Endodermal cell (in vitro differentiated cells): ENCODE data around the gene CLCNKA. TPM values are rescaled to one million over a fixed set of nuclear protein-coding genes. Genes with fewer than 3 reads are reported as not detected.

Experiments used
- DNase-seq: peaks from one replicate; pipeline ENCODE4 v3.0.0-alpha.2; 2017
- H3K27ac ChIP-seq: 2 replicates; pipeline ENCODE4 v1.5.1; 2013; ENCODE audit warnings: mild to moderate bottlenecking, low read depth, low read length, moderate library complexity
- H3K27me3 ChIP-seq: 2 replicates; pipeline ENCODE4 v1.6.1; 2013; ENCODE audit warnings: mild to moderate bottlenecking, low read length, moderate library complexity; ENCODE audit not compliant: insufficient read depth, control insufficient read depth, poor library complexity, severe bottlenecking
- H3K36me3 ChIP-seq: 2 replicates; pipeline ENCODE4 v1.7.0; 2013; ENCODE audit warnings: mild to moderate bottlenecking, low read length, moderate library complexity; ENCODE audit not compliant: control insufficient read depth, insufficient read depth
- H3K4me1 ChIP-seq: one replicate; pipeline ENCODE4 v1.7.0; 2013; ENCODE audit warnings: low read length; ENCODE audit not compliant: control insufficient read depth, insufficient read depth
- H3K4me3 ChIP-seq: 2 replicates; pipeline ENCODE4 v1.5.1; 2013; ENCODE audit warnings: mild to moderate bottlenecking, low read length, moderate library complexity
- H3K9ac ChIP-seq: 2 replicates; pipeline ENCODE4 v1.6.1; 2013; ENCODE audit warnings: mild to moderate bottlenecking, low read length, moderate library complexity; ENCODE audit not compliant: poor library complexity, severe bottlenecking; ENCODE audit errors: extremely low read depth
- H3K9me3 ChIP-seq: 2 replicates; pipeline ENCODE4 v1.6.1; 2013; ENCODE audit warnings: mild to moderate bottlenecking, low read length, moderate library complexity; ENCODE audit not compliant: control insufficient read depth
- H3K27ac Mint-ChIP-seq: 2 replicates; pipeline ENCODE4 v1.8.0; 2020; ENCODE audit warnings: mixed read lengths
- H3K27me3 Mint-ChIP-seq: 2 replicates; pipeline ENCODE4 v1.8.0; 2021; ENCODE audit warnings: mild to moderate bottlenecking, mixed read lengths; ENCODE audit not compliant: insufficient read depth
- H3K36me3 Mint-ChIP-seq: 2 replicates; pipeline ENCODE4 v1.8.0; 2020; ENCODE audit warnings: low read depth, mixed read lengths
- H3K4me1 Mint-ChIP-seq: 2 replicates; pipeline ENCODE4 v1.8.0; 2020; ENCODE audit warnings: mixed read lengths
- H3K4me3 Mint-ChIP-seq: 2 replicates; pipeline ENCODE4 v1.8.0; 2020; ENCODE audit warnings: mild to moderate bottlenecking, moderate library complexity, mixed read lengths
- H3K9me3 Mint-ChIP-seq: 2 replicates; pipeline ENCODE4 v1.8.0; 2020; ENCODE audit warnings: mild to moderate bottlenecking, mixed read lengths
- CTCF ChIP-seq: fragments of 200-600 bp; sonication (generic); conservative IDR thresholded peaks from 2 replicates; pipeline ENCODE4 v1.5.0; 2021; ENCODE audit warnings: antibody characterized with exemption, mild to moderate bottlenecking
- WGBS, 2 experiments: methylation state at CpG; one replicate each; pipeline versions ENCODE4 v1.1.5 to v1.1.7; 2013; ENCODE audit warnings: missing lambda C conversion rate in 2 of 2, mixed read lengths in 1 of 2; ENCODE audit not compliant: insufficient coverage in 1 of 2, insufficient read length in 1 of 2; 5-methylcytosine and 5-hydroxymethylcytosine counted together
- total RNA-seq, 2 donors: library from RNA; stranded (reverse); fragmentation: NEBNext Ultra II Directional in 1 of 2; extraction: Animal tissue kit (Norgen Biotek cat#: 25700) in 1 of 2; gene quantifications; 2 replicates in 1 of 2; 3 replicates in 1 of 2; pipeline ENCODE4 v1.2.1, GENCODE V29; 2021

CLCNKA gene
- total RNA-seq, 2 donors from 2014 or later, result 3.2 to 3.5 TPM

- H3K36me3 Mint-ChIP-seq, result no peaks in the 10 kb centered on the region
- Histone ChIP-seq H3K27me3 (no peaks in the 10 kb centered on the region), H3K9ac (no peak overlapping the region), H3K27ac (no peak overlapping the region), H3K4me3 (no peak overlapping the region), H3K36me3 (no peaks in the 10 kb centered on the region), H3K4me1 (peaks cover 5% of the 10 kb centered on the region), H3K9me3 (no peaks in the 10 kb centered on the region)
- H3K4me3 Mint-ChIP-seq, result peak overlapping the region; percentile 40
- DNase-seq, result no peak
- peak overlapping the region; percentile 84 for H3K27ac Mint-ChIP-seq
- TF ChIP-seq CTCF, result no peak
- 77 to 83% methylated on average over 1 to 4 of the region's 4 CpGs for WGBS, 2 experiments
- H3K27me3 Mint-ChIP-seq, result no peaks in the 10 kb centered on the region
- peaks cover 19% of the 10 kb centered on the region for H3K4me1 Mint-ChIP-seq
- H3K9me3 Mint-ChIP-seq, result no peaks in the 10 kb centered on the region
Measured at GRCh38 chr1:16013908-16014258, 8.0 kb upstream of the CLCNKA start.

DNA sequence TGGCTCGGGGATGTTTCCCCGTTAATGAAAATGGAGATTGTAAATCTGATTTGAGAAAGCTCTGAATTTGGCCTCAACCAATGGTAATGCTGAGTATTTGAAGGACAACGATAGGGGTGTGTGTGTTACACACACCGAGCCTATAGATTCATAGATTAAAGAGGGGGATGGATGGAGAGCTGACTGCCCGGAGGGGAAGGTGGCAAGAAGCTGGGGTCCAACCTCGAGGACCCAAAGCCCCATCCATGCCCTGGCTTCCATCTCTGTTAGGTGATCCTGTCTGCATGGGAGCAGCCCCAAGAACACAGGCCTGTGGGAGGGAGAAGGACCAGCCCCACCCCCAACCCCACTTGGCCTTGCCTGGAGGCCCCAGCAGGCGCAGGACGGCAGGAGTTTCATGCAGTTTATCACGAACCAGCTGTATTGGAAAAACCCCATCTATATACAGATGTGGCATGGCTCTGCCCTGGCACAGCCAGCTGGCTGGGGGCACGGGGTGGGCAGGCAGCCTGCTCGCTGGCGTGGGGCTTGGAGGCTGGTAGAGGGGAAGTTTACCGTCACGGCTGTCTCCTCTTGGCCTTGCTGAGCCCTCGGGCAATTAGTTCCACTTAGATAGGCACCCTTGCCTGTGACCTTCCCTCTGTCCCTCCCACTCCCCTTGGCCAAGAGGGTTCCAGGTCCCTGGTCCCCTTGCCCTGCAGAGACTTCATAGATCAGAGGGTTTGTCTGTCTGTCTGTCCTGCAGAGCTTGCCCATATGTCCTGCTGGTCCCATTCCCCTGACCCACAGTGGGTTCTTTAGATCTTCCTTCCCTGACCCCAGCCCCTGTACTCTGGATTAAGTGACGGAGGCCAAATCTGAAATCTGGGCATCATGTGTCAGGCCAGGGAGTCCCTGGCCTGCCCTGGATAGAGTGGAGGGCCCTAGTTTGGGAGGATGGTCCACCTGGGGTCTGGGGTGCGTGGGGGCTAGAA is 7.0 kb upstream of the CLCNKA start:
- TF ChIP-seq CTCF, result no peak
- Histone ChIP-seq H3K36me3 (no peaks in the 10 kb centered on the region), H3K9me3 (no peaks in the 10 kb centered on the region), H3K4me1 (peaks cover 5% of the 10 kb centered on the region), H3K9ac (no peak overlapping the region), H3K4me3 (no peak overlapping the region), H3K27ac (no peak overlapping the region), H3K27me3 (no peaks in the 10 kb centered on the region)
- Mint-ChIP-seq H3K4me3 (no peak overlapping the region), H3K36me3 (no peaks in the 10 kb centered on the region), H3K9me3 (no peaks in the 10 kb centered on the region), H3K27me3 (peaks cover 7% of the 10 kb centered on the region), H3K27ac (no peak overlapping the region), H3K4me1 (peaks cover 19% of the 10 kb centered on the region)
- 92 to 93% methylated on average over 7 to 17 of the region's 17 CpGs for WGBS, 2 experiments
- DNase-seq, result no peak

DNA sequence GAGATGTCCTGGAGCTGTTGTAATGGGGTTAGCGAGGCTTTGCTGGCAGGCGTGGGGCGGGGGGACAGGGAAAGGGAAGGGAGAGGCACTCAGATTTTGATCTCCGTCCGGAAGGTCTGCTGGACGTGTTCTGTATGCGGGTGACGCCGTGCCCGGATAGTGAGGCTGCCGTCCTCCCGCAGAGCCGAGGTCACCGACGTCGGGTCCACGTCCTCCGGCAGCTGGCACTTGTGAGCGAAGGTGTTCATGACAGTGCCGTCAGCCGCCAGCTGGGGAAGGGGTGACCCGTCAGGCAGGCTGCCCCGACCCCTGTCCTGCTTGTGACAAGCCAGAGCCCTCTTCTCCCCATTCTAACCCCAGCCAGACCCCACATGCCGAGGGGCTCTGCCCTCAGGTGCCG is 6.3 kb upstream of the CLCNKA start:
- TF ChIP-seq CTCF, result no peak
- no peaks in the 10 kb centered on the region for H3K9me3 Mint-ChIP-seq
- no peaks in the 10 kb centered on the region for H3K27me3 ChIP-seq
- H3K36me3 Mint-ChIP-seq, result no peaks in the 10 kb centered on the region
- 93 to 96% methylated on average over 14 to 25 of the region's 25 CpGs for WGBS, 2 experiments
- no peak overlapping the region for H3K27ac Mint-ChIP-seq
- peaks cover 5% of the 10 kb centered on the region for H3K4me1 ChIP-seq
- H3K4me3 ChIP-seq, result no peak overlapping the region
- H3K4me3 Mint-ChIP-seq, result no peak overlapping the region
- H3K27ac ChIP-seq, result no peak overlapping the region
- no peak overlapping the region for H3K9ac ChIP-seq
- no peaks in the 10 kb centered on the region for H3K36me3 ChIP-seq
- H3K4me1 Mint-ChIP-seq, result peaks cover 19% of the 10 kb centered on the region
- no peaks in the 10 kb centered on the region for H3K9me3 ChIP-seq
- H3K27me3 Mint-ChIP-seq, result peaks cover 13% of the 10 kb centered on the region
- DNase-seq, result no peak
